H54 (cell line): ENCODE measurements around the gene ANAPC5.

Source experiments
- DNase-seq: peaks from one replicate; pipeline ENCODE4 v3.0.0; 2011; ENCODE audit warnings: low spot score, mixed read lengths; ENCODE audit not compliant: insufficient read length
- FAIRE-seq: peaks from 3 replicates; lab custom pipeline; 2011; peaks lifted over from hg19 to GRCh38; lab: Jason Lieb, UNC
- POLR2A ChIP-seq: IDR thresholded peaks from 2 replicates; pipeline ENCODE4 v1.6.1; 2011; ENCODE audit warnings: low read depth, mild to moderate bottlenecking, low read length

ANAPC5 gene

DNA sequence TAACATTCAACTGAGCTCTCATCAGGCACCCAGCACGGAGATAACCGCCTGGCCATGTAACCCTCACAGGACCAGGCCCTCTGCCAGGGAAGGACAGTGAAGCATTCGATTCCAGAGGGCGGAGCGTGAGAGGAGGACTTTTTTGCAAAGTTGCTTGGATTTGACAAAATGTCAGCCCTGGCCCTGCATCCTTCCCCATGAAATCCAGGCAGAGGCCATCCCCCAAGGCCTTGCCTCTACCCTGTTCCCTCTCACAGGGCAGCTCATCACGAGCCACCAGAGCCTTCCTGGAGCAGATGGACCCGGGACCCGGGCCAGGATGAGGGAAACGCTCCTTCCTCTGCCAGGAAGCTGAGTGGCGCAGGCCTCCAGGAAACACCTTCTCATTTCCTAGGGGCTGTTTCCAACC is 72.7 kb downstream of the ANAPC5 start:
- no peak for DNase-seq
- FAIRE-seq, result no peak
- no peak for TF ChIP-seq POLR2A

DNA sequence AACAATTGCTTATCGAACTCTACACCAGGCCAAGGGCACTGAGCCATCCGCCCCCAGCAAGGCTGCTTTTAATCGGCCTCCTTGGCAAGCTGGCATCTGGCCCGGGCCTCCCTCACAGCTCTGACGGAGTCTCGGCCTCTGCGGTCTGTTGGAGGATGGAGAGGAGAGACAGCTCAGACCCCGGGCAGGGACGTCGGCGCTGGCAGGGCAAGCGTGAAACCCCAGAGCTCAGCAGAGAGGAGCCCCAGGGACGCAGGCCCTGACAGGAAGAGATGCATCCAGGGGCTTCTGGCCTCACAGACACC is 73.2 kb downstream of the ANAPC5 start:
- DNase-seq, result no peak

DNA sequence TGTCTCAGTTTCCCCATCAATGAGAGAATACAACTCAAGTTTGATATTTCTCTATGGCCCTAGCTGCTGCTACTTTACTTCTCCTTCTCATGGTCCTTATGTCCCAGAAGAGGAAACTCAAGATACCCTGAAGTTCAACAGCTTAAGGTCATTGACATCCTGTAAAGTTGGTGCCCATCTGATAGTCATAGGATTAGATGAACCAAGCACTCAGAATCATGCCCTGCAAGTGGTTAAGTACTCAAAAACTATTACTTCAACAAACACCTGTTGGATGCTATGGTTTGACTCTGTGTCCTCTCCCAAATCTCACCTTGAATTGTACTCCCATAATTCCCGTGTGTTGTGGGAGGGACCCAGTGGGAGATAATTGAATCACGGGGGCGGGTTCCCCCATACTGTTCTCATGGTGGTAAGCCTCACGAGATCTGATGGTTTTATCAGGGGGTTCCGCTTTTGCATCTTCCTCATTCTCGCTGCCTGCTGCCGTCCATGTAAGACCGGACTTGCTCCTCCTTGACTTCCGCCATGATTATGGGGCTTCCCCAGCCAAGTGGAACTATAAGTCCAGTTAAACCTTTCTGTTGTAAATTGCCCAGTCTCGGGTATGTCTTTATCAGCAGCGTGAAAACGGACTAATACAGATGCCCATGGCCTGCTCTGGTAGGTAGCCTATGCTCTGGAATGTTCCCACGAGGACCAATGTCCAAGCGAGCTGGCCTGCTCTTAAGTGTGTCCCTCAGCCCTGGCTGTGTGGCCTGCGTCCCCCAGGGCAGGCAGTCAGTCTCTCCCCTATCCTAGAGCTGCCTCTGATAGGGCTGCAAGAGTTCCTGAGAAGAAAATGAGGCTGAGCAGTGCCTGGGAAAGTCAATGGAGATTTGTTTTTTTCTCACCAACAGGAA is 73.8 kb downstream of the ANAPC5 start:
- DNase-seq (no peak), FAIRE-seq (no peak)
- no peak for TF ChIP-seq POLR2A

More for the DNA sequence above, 73.2 kb downstream of the ANAPC5 start:
- no peak for FAIRE-seq
- no peak for TF ChIP-seq POLR2A

DNA sequence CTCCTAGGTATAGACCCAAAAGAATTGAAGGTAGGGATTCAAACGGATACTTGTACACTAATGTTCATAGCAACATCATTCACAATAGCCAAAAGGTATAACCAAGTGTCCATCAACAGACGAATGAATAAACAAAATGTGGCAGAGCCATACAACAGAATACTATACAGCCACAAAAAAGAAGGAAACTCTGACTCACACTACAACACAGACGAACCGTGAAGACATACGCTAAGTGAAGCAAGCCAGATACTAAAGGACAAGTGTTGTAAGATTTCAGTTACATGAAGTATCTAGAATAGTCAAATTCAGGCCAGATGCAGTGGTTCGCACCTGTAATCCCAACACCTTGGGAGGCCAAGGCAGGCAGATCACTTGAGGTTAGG is 74.8 kb downstream of the ANAPC5 start:
- no peak for FAIRE-seq
- TF ChIP-seq POLR2A, result no peak
- no peak for DNase-seq

DNA sequence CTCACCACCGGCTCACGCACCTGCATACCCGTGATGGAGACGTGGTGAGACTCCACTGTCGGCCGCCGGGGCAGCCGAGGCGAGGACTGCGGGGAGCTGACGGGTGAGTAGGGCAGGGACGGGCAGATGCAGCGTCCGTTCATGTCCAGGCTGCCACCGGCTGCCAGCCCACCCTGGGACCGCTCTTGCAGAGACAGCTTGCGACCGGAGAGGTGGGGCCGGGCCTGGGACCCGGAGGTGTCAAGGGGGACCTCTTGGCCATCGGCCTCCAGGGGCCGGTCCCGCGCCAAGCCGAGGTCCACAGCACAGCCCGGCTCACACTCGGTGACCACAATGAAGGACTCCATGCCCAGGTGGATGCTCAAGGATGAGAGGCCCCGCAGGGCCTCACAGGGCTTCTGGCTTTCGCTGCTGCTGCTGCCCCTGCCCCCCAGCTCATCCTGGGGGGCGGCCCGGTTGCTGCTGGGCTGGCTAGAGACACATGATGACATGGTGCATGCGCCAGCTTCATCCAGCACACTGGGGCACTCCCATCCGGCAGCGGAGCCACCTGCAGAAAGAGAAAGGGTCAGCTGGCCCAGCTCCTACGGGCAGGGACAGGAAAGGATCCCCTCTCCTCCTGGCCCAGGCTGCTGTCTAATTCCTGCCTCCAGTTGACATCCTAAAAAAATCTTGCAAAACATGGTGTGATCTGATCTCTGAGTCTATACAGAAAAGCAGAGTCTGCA is 78.0 kb downstream of the ANAPC5 start:
- no peak for TF ChIP-seq POLR2A
- FAIRE-seq (no peak), DNase-seq (no peak)

DNA sequence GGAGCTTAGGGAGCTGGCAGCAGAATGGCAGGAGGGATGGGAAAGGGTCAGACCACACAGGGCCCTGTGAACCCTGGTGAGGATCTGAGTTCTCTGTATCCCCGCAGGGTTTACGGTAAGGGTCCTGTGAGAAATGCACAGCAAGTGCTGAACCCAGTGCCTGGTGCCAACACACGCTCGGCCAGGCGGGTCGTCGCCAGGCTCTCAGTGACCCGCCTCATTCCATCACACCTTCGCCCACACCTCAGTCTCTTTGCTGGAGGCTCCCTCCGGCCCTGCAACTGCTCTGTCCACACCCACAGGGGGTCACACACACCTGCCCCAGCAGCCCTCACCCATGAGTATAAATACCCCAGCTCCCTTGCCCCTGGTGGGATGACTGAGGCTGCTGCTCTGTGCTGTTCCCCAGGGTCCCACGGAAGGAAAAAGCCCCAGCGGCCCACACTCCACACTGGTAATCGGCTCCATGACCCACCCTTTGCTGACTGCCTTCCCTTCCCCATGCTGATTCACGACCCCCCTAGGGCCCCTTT is 78.8 kb downstream of the ANAPC5 start:
- DNase-seq (no peak), FAIRE-seq (no peak)
- TF ChIP-seq POLR2A, result no peak

DNA sequence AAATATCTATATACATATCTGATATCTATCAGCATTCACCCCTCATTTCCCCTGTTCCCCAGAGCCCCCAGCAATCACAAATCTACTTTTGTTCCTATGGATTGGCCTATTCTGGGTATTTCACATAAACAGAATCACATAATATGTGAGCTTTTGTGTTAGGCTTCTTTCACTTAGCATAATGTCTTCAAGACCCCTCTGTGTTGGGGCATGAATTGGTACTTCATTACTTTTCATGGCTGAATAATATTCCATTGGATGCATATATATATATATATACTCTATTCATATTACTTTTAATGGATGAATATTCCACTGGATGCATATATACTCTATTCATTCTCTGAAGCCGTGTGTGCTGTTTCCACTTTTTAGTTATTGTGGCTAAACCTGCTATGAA is 84.4 kb downstream of the ANAPC5 start:
- no peak for TF ChIP-seq POLR2A
- no peak for FAIRE-seq
- no peak for DNase-seq

DNA sequence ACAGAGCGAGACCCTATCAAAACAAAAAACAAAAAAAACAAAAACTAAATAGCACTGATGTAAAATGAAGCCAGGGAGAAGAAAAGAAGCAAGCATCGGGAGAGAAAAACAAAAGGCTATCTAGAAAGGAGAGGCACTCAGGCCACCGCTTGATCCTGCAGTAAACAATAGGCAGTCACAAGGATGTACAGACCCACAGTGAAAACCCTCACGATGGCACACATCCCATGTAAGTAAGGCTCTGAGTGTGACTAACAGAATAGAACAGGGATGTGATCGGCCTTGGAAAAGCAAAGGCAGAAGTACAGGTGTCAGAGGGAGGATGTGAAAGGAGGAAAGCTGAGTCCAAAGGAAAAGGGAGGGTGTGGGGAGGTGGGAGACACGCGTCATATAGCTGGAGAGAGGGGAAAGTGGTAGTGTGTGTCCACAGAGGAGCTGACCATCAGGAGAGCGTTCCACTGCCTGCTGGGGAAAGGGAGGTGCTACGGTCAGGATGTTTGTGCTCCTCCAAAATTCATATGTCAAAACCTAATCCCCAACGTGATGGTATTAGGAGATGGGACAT is 87.2 kb downstream of the ANAPC5 start:
- DNase-seq (no peak), FAIRE-seq (no peak)
- no peak for TF ChIP-seq POLR2A

DNA sequence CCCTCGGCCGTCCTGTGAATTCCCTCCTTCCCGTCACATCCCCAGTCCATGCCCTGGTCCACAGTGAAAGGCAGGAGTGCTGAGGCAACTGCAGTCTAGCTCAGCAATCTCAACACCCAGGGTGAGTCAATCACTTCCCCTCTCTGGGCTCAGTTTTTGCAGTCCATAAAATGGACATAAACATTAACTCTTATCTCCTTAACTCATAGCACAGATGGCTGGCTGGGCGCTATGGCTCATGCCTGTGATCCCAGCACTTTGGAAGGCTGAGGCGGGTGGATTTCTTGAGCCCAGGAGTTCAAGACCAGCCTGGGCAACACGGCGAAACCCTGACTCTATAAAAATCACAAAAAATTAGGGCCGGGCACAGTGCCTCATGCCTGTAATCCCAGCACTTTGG is 88.1 kb downstream of the ANAPC5 start:
- FAIRE-seq (no peak), DNase-seq (no peak)
- TF ChIP-seq POLR2A, result no peak

DNA sequence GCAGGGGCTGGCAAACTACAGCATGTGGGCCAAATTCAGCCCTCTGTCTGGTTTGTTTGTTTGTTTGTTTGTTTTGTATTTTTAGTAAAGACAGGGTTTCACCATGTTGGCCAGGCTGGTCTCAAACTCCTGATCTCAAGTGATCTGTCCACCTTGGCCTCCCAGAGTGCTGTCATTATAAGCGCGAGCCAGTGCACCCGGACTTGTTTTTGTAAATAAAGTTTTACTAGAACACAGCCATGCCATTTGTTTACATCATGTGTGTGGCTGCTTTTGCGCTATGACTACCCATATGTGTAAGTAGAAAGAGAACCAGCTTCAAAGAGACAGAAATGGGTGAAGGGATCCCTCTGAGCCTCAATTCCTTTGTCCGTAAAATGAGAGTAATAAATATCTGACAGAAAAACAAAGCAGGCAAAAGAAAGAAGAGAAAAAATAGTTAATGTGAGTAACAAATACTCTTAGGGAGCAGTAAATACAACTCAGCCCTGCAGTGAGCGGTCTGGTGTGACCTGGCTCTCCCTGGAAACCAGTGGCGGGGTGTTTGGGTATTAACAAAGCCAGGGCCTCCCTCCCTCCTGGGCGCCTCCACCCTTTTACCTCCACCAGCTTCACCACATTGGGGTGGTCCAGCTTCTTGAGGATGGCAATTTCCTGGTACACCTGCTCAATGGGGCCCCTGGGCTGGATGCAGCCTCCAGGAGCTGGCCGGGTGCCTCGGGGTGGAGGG is 88.8 kb downstream of the ANAPC5 start:
- TF ChIP-seq POLR2A, result no peak
- DNase-seq, result no peak

DNA sequence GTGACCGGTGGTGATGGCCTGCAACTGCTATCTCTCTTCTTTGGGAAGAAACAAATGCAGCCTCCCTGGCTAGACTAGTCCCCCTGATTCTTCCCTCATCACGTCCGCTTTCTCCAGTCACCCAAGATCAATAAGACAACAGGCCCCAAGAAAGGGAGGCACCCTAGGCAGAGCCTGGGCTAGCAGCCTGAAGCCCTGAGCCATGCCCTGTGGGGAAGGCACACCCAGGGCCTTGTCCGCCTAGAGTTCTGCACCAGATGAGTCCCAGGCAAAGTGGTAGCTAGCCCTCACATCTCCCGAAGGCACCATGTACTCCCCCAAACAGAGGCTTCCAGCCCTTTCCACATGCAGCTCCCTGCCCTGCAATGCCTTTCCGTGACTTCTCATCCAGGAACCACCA is 90.8 kb downstream of the ANAPC5 start:
- no peak for FAIRE-seq
- no peak for DNase-seq
- TF ChIP-seq POLR2A, result no peak

More for the DNA sequence above, 88.8 kb downstream of the ANAPC5 start:
- FAIRE-seq, result no peak

DNA sequence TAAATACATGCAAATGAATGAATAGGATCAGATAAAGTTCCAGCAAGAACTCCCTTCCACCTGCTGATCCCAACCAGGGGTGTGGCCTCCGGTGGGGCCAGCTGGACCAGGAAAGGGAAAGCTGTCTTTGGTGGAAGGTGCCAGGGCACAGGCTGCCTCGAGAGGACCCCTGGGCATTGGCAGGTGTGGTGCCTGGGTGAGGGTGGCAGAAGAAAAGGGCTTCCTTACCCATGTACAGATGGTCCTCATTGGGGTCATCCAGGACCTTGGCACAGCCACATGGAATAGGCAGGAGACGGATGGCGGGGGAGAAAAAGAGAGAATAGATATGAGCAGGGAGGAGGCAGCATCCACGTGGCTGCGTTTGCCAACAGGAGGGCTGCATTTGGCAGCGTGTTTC is 92.1 kb downstream of the ANAPC5 start:
- TF ChIP-seq POLR2A, result no peak
- DNase-seq, result no peak
- FAIRE-seq, result no peak

DNA sequence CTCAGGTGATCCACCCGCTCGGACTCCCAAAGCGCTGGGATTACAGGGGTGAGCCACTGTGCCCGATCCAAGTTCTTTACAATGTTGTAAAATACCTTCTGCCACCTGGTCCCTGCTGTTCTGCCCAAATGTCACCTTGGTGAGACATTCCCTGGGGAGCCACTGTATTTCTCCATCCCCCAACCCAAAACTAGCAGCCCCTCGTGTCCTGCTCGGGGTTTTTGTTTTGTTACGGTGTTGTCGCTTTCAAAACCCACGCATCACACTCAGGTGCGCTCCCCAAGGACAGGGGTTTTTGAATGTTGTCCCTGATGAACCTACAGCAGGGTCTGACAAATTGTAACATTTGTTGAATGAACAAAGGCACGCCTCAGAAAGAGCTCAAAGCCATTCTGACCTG is 93.1 kb downstream of the ANAPC5 start:
- DNase-seq, result no peak
- TF ChIP-seq POLR2A, result no peak
- FAIRE-seq, result no peak
